ENCODE data around the gene ZNF207. TPM values are rescaled to one million over a fixed set of nuclear protein-coding genes. Genes with fewer than 3 reads are reported as not detected.
A peak's percentile ranks its signal among the peaks of the same experiment; 100 is the strongest.

The ZNF207 gene
- total RNA-seq: 10 to 100 TPM; 65.6 to 68.9 TPM

GRCh38 chr17:32349854-32350665, at the start of gene ZNF207:
ZNF207 (plus strand) TSS chr17:32350157; CDS start chr17:32350286, 129 bp downstream.
- peak within 1 kb of the TSS; percentile 90 to 94 for H3K4me3 ChIP-seq
- peak; percentile 96 for DNase-seq (ENCODE audit: low spot score)
- H3K9me3 ChIP-seq: no peaks in the 10 kb centered on the region
- TF ChIP-seq, protein P1, sequence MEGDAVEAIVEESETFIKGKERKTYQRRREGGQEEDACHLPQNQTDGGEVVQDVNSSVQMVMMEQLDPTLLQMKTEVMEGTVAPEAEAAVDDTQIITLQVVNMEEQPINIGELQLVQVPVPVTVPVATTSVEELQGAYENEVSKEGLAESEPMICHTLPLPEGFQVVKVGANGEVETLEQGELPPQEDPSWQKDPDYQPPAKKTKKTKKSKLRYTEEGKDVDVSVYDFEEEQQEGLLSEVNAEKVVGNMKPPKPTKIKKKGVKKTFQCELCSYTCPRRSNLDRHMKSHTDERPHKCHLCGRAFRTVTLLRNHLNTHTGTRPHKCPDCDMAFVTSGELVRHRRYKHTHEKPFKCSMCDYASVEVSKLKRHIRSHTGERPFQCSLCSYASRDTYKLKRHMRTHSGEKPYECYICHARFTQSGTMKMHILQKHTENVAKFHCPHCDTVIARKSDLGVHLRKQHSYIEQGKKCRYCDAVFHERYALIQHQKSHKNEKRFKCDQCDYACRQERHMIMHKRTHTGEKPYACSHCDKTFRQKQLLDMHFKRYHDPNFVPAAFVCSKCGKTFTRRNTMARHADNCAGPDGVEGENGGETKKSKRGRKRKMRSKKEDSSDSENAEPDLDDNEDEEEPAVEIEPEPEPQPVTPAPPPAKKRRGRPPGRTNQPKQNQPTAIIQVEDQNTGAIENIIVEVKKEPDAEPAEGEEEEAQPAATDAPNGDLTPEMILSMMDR (IDR thresholded peaks at IDR 0.05): no peak
- no peaks in the 10 kb centered on the region for H3K27me3 ChIP-seq
- peak within 1 kb of the TSS; percentile 98 to 99 for H3K27ac ChIP-seq
- H3K4me1 ChIP-seq: peaks cover 0 to 46% of the 10 kb centered on the region in 2 donors
- H3K36me3 ChIP-seq: peaks cover 28% of the 10 kb centered on the region

- Histone ChIP-seq H3K4me3 (no peak overlapping the region), H3K27ac (no peak overlapping the region), H3K27me3 (no peaks in the 10 kb centered on the region), H3K4me1 (peaks cover 0 to 17% of the 10 kb centered on the region in 2 donors), H3K9me3 (no peaks in the 10 kb centered on the region), H3K36me3 (no peaks in the 10 kb centered on the region)
- TF ChIP-seq, protein P1 (IDR thresholded peaks at IDR 0.05): no peak
- no peak for DNase-seq (ENCODE audit: low spot score)
Measured at GRCh38 chr17:32302037-32302436, 47.9 kb upstream of the ZNF207 start.

DNA sequence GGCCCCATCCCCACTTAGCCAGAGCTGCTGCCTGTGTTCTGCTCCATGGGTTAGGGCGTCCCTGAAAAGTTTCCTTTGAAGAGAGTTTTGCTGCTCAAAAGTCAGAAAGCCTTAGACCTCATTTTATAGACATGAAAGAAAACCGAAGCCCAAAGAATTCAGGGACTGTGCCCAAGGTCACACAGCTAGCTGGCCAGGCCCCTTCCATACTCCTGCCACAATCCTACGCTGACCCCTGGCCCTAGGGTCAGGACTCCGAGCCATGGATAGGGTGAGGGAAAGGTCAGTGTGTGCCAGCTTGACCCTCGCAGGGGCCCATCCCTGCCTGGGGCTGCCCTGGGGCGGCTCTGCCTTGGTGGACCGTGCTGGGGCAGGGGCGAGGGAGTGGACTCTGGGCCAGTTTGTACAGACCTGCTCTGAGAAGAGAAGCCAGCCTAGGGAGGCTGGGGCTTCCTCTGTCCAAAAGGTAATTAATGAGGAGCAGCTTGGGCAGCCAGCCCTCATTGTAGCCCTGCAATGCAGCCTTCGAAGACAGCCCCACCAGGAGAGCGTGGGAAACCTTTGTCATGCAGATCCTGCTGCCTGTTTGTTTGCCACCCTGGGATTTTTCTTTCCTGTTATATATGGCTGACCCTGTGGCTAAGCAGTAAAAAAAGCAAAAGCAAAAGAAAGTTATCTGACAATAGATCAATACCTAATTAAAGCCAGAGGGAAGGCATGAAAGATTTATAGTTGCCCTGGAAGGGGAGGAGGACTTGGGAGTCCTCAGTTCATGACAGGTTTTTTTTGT, 46.9 kb upstream of the ZNF207 start:
- no peak for DNase-seq (ENCODE audit: low spot score)
- H3K9me3 ChIP-seq: no peaks in the 10 kb centered on the region
- H3K27ac ChIP-seq: no peak overlapping the region

GRCh38 chr17:32303781-32304288, 46.1 kb upstream of the ZNF207 start:
- H3K36me3 ChIP-seq: no peaks in the 10 kb centered on the region
- peak overlapping the region in 1 of 2 donors; percentile 40 for H3K27ac ChIP-seq
- H3K4me3 ChIP-seq: no peak overlapping the region
- peaks cover 0 to 17% of the 10 kb centered on the region in 2 donors for H3K4me1 ChIP-seq
- no peaks in the 10 kb centered on the region for H3K27me3 ChIP-seq
- DNase-seq (ENCODE audit: low spot score): no peak
- H3K9me3 ChIP-seq: no peaks in the 10 kb centered on the region
- TF ChIP-seq, protein P1 (IDR thresholded peaks at IDR 0.05): no peak

More for the DNA sequence above, 46.9 kb upstream of the ZNF207 start:
- Histone ChIP-seq H3K4me3 (no peak overlapping the region), H3K27me3 (no peaks in the 10 kb centered on the region), H3K4me1 (peaks cover 0 to 17% of the 10 kb centered on the region in 2 donors), H3K36me3 (no peaks in the 10 kb centered on the region)
- TF ChIP-seq, protein P1 (IDR thresholded peaks at IDR 0.05): no peak

DNA sequence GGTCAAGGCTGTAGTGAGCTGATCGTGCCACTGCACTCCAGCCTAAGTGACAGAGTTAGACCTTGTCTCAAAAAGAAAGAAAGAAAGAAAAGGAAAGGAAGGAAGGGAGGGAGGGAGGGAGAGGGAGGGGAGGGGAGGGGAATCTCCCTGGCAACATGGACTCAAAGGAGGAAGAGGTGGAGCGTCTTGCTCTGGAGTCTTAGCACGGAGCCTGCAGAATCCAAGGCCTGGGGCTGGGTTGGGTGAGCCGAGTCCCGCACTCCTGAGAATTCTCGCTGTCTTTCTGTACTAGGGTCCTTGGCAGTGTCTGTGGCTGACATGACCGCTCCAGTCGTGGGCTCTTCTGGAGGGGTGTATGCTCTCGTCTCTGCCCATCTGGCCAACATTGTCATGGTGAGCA, 44.9 kb upstream of the ZNF207 start:
- Histone ChIP-seq H3K4me1 (peaks cover 0 to 17% of the 10 kb centered on the region in 2 donors), H3K36me3 (no peaks in the 10 kb centered on the region), H3K27me3 (no peaks in the 10 kb centered on the region), H3K9me3 (no peaks in the 10 kb centered on the region), H3K27ac (no peak overlapping the region), H3K4me3 (no peak overlapping the region)
- DNase-seq (ENCODE audit: low spot score): no peak
- TF ChIP-seq, protein P1 (IDR thresholded peaks at IDR 0.05): no peak
